PC-9 (cell line): ENCODE results near the gene P2RY12. TPM values are rescaled to one million over a fixed set of nuclear protein-coding genes. Genes with fewer than 3 reads are reported as not detected.

Source experiments
- BruUV-seq: library from RNA; stranded (reverse); fragments of 400-500 nt; replicated peaks from 2 replicates; lab custom pipeline; 2021; lab: Mats Ljungman, UMichigan
- CTCF ChIA-PET: fragments of 300-600 bp; sonication (Branson Sonifier 250); formaldehyde crosslinking; loops from one replicate; lab custom pipeline; 2022; ENCODE audit warnings: antibody characterized with exemption; lab: Charles Lee
- POLR2A ChIA-PET: fragments of 300-600 bp; sonication (Branson Sonifier 250); formaldehyde crosslinking; loops from one replicate; lab custom pipeline; 2022; ENCODE audit warnings: antibody characterized with exemption; ENCODE audit not compliant: unreplicated experiment; lab: Charles Lee
- DNase-seq, 2 experiments: peaks; one replicate each; pipeline versions ENCODE4 v3.0.0 to v3.0.0-alpha.2; 2015 to 2022; ENCODE audit warnings: mixed read lengths in 1 of 2
- H2AFZ ChIP-seq: fragments of 200-600 bp; sonication (generic); 2 replicates; pipeline ENCODE4 v1.8.1; 2017; ENCODE audit warnings: antibody characterized with exemption
- H3F3A ChIP-seq: fragments of 200-600 bp; sonication (generic); 2 replicates; pipeline ENCODE4 v1.8.1; 2017; ENCODE audit warnings: antibody characterized with exemption, mild to moderate bottlenecking, low read depth; ENCODE audit not compliant: insufficient read depth
- H3K27ac ChIP-seq: fragments of 200-600 bp; sonication (generic); 2 replicates; pipeline ENCODE4 v1.6.1; 2016; ENCODE audit warnings: mixed run types
- H3K27me3 ChIP-seq: fragments of 200-600 bp; sonication (generic); 2 replicates; pipeline ENCODE4 v1.6.1; 2016; ENCODE audit warnings: low read depth, mixed run types; ENCODE audit not compliant: insufficient read depth
- H3K36me3 ChIP-seq: fragments of 200-600 bp; sonication (generic); 2 replicates; pipeline ENCODE4 v1.6.1; 2016; ENCODE audit warnings: low read depth, mixed run types
- H3K4me1 ChIP-seq: fragments of 200-600 bp; sonication (generic); replicated peaks from 2 replicates; pipeline ENCODE4 v1.6.1; 2016; ENCODE audit warnings: mixed run types; ENCODE audit not compliant: insufficient read depth
- H3K4me2 ChIP-seq: fragments of 200-600 bp; sonication (generic); 2 replicates; pipeline ENCODE4 v1.6.1; 2017; ENCODE audit warnings: mixed run types
- H3K4me3 ChIP-seq: fragments of 200-600 bp; sonication (generic); 2 replicates; pipeline ENCODE4 v1.6.1; 2016; ENCODE audit warnings: mixed run types
- H3K79me2 ChIP-seq: fragments of 200-600 bp; sonication (generic); 2 replicates; pipeline ENCODE4 v1.6.1; 2017; ENCODE audit warnings: low read depth, mixed run types
- H3K9me2 ChIP-seq: fragments of 200-600 bp; sonication (generic); 2 replicates; pipeline ENCODE4 v1.8.1; 2017; ENCODE audit warnings: mild to moderate bottlenecking; ENCODE audit not compliant: insufficient read depth
- H3K9me3 ChIP-seq: fragments of 200-600 bp; sonication (generic); 2 replicates; pipeline ENCODE4 v1.8.1; 2016; ENCODE audit warnings: low read depth; ENCODE audit not compliant: insufficient read depth
- H4K20me1 ChIP-seq: fragments of 200-600 bp; sonication (generic); 2 replicates; pipeline ENCODE4 v1.8.1; 2017; ENCODE audit not compliant: insufficient read depth
- CTCF ChIP-seq: fragments of 200-600 bp; sonication (generic); conservative IDR thresholded peaks from 2 replicates; pipeline ENCODE4 v1.6.1; 2017; ENCODE audit warnings: mixed run types, antibody characterized with exemption, mild to moderate bottlenecking, moderate library complexity
- EZH2 ChIP-seq: fragments of 200-600 bp; sonication (generic); IDR thresholded peaks from 2 replicates; pipeline ENCODE4 v1.8.0; 2017; ENCODE audit warnings: antibody characterized with exemption, low read depth
- intact Hi-C: fragments of 100-400 bp; cut with micrococcal nuclease; formaldehyde crosslinking; loops from one replicate; pipeline ENCODE4 v1.10.0; 2022; ENCODE audit not compliant: unreplicated experiment
- total RNA-seq: library from RNA; stranded (reverse); gene quantifications from 2 replicates; pipeline ENCODE4 v1.2.3, GENCODE V29; 2021

The P2RY12 gene
- total RNA-seq, 1 experiment from 2014 or later: not detected

GRCh38 chr3:151421938-151422337, 37.4 kb upstream of the P2RY12 start:
- Histone ChIP-seq H3K4me3 (no peak overlapping the region), H3F3A (no peaks in the 10 kb centered on the region), H3K9me3 (no peaks in the 10 kb centered on the region), H3K79me2 (no peaks in the 10 kb centered on the region), H3K27ac (no peak overlapping the region), H3K36me3 (no peaks in the 10 kb centered on the region), H3K4me1 (no peaks in the 10 kb centered on the region), H3K4me2 (no peak overlapping the region), H3K9me2 (no peaks in the 10 kb centered on the region), H3K27me3 (no peaks in the 10 kb centered on the region), H2AFZ (no peak overlapping the region), H4K20me1 (no peaks in the 10 kb centered on the region)
- POLR2A ChIA-PET: no interaction called here
- CTCF ChIA-PET: no interaction called here
- DNase-seq: no peak
- no TSS peak for BruUV-seq
- TF ChIP-seq CTCF (no peak), EZH2 (no peak)
- intact Hi-C loops: no loop called here

GRCh38 chr3:151419806-151420205, 35.3 kb upstream of the P2RY12 start:
- H3K27ac ChIP-seq: no peak overlapping the region
- ChIA-PET POLR2A (no interaction called here), CTCF (no interaction called here)
- H4K20me1 ChIP-seq: no peaks in the 10 kb centered on the region
- H3K9me3 ChIP-seq: no peaks in the 10 kb centered on the region
- H3K27me3 ChIP-seq: no peaks in the 10 kb centered on the region
- no peaks in the 10 kb centered on the region for H3K36me3 ChIP-seq
- H3K4me2 ChIP-seq: no peak overlapping the region
- no peaks in the 10 kb centered on the region for H3K79me2 ChIP-seq
- H2AFZ ChIP-seq: no peak overlapping the region
- no peaks in the 10 kb centered on the region for H3K4me1 ChIP-seq
- BruUV-seq: no TSS peak
- intact Hi-C loops: no loop called here
- H3K9me2 ChIP-seq: no peaks in the 10 kb centered on the region
- DNase-seq: no peak
- H3F3A ChIP-seq: no peaks in the 10 kb centered on the region
- no peak overlapping the region for H3K4me3 ChIP-seq
- TF ChIP-seq EZH2: no peak
- TF ChIP-seq CTCF: no peak

- no peak overlapping the region for H3K27ac ChIP-seq
- intact Hi-C loops: no loop called here
- H3K9me3 ChIP-seq: no peaks in the 10 kb centered on the region
- H3K4me2 ChIP-seq: no peak overlapping the region
- no peak overlapping the region for H2AFZ ChIP-seq
- no peaks in the 10 kb centered on the region for H3K79me2 ChIP-seq
- ChIA-PET CTCF (no interaction called here), POLR2A (no interaction called here)
- no TSS peak for BruUV-seq
- H3K4me1 ChIP-seq: no peaks in the 10 kb centered on the region
- H3K36me3 ChIP-seq: no peaks in the 10 kb centered on the region
- DNase-seq: no peak
- TF ChIP-seq CTCF (no peak), EZH2 (no peak)
- H3F3A ChIP-seq: no peaks in the 10 kb centered on the region
- no peaks in the 10 kb centered on the region for H3K27me3 ChIP-seq
- no peaks in the 10 kb centered on the region for H4K20me1 ChIP-seq
- H3K9me2 ChIP-seq: no peaks in the 10 kb centered on the region
- no peak overlapping the region for H3K4me3 ChIP-seq
Measured at GRCh38 chr3:151415289-151415688, 30.7 kb upstream of the P2RY12 start.
